Cardiac fibroblast (primary cell): ENCODE measurements around the gene DVL1.
"Not testable (repeated sequence)": the region's sequence is repeated elsewhere in the genome, so short reads cannot be mapped to it uniquely, and the experiment has no call there.

Experiments used
- DNase-seq, 2 donors: peaks; one replicate each; pipeline versions ENCODE4 v3.0.0 to v3.0.0-alpha.2; 2010; ENCODE audit warnings: low read depth in 2 of 2
- H3K4me3 ChIP-seq, 2 donors: replicated peaks in 1 of 2; 1 replicate in 1 of 2; 2 replicates in 1 of 2; pipeline ENCODE4 v1.5.1; 2011; ENCODE audit warnings: low read depth in 2 of 2, low read length in 2 of 2, mild to moderate bottlenecking in 2 of 2, moderate library complexity in 1 of 2
- TF ChIP-seq, protein P1 (sequence below): IDR thresholded peaks from one replicate; pipeline ENCODE4 v1.5.1; 2011; ENCODE audit warnings: low read depth, mild to moderate bottlenecking, low read length, inconsistent platforms

The DVL1 gene

DNA sequence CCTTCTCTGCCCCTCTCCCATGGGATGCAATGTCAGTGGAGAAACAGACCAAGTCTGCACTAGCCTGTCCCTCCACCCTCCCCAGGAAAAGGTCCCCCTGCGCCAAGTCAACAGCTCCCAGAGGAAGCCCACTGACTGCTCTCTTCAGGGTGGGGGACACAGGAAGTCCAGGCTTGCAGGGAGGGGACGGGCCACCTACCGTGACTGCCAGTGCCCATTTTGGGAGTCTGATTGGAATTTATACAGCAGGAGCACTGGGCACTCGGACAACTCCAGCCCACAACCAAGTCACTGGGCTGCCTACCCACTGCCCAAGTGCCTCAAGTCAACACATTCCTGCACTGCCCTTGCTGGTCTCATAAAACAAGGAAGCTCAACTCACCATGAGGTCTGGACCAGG lies 43.8 kb upstream of the DVL1 start:
- DNase-seq, result no peak

DNA sequence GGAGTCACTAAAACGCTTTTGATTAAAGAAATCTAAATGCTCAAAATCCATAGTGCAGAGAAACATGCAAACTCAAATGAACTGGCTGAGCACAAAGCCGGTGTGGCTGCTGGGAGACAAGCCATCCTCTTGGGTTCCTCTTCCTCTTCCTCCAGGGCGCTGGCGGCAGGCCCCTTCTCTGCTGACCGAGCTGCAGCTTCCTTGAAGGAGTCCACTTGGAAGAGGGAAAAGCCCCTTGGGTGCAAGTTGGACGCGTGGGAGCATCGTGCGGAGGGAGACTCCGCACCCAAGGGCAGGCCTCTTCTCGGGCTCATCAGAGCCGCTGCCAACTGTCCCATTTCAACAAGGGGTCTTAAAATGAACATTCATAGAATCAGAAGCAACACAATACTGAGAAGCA lies 42.0 kb upstream of the DVL1 start:
- DNase-seq, result no peak
- TF ChIP-seq, protein P1, sequence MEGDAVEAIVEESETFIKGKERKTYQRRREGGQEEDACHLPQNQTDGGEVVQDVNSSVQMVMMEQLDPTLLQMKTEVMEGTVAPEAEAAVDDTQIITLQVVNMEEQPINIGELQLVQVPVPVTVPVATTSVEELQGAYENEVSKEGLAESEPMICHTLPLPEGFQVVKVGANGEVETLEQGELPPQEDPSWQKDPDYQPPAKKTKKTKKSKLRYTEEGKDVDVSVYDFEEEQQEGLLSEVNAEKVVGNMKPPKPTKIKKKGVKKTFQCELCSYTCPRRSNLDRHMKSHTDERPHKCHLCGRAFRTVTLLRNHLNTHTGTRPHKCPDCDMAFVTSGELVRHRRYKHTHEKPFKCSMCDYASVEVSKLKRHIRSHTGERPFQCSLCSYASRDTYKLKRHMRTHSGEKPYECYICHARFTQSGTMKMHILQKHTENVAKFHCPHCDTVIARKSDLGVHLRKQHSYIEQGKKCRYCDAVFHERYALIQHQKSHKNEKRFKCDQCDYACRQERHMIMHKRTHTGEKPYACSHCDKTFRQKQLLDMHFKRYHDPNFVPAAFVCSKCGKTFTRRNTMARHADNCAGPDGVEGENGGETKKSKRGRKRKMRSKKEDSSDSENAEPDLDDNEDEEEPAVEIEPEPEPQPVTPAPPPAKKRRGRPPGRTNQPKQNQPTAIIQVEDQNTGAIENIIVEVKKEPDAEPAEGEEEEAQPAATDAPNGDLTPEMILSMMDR, result no peak
- no peak overlapping the region for H3K4me3 ChIP-seq

More for the DNA sequence above, 43.8 kb upstream of the DVL1 start:
- TF ChIP-seq, protein P1, result no peak
- H3K4me3 ChIP-seq, result no peak overlapping the region

DNA sequence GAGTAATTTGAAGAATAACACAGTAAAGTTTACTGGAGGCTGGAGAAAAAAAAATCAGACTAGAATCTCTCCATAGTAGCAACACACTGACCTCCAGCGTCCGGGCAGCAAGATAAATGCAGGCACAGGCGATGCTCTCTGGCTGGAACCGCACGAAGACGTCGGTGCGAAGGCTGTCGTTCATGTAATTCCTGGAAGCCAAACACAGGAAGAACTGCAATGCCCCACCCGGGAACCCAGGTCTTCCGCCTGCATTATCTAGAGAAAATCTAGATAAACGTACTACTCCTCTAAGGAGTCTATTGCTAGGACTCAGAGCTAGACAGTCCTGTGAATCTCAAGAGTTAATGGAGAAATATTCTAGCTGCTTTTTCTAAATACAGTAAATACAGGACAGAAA lies 41.5 kb upstream of the DVL1 start:
- DNase-seq, result no peak
- TF ChIP-seq, protein P1, result no peak
- no peak overlapping the region for H3K4me3 ChIP-seq

DNA sequence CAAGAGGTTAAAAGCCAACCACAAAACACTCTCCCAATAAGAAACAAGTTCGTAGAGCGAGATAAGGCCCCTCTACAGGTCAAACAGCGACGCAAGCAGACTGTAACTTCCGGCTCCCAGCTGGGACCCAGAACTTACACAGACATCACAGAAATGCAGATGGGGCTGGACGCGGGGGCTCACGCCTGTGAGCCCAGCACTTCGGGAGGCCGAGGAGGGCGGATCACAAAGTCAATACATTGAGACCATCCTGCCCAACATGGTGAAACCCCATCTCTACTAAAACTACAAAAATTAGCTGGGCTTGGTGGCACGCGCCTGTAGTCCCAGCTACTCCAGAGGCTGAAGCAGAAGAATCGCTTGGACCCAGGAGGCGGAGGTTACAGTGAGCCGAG lies 38.9 kb upstream of the DVL1 start:
- no peak overlapping the region for H3K4me3 ChIP-seq
- TF ChIP-seq, protein P1, result no peak
- DNase-seq, result no peak

DNA sequence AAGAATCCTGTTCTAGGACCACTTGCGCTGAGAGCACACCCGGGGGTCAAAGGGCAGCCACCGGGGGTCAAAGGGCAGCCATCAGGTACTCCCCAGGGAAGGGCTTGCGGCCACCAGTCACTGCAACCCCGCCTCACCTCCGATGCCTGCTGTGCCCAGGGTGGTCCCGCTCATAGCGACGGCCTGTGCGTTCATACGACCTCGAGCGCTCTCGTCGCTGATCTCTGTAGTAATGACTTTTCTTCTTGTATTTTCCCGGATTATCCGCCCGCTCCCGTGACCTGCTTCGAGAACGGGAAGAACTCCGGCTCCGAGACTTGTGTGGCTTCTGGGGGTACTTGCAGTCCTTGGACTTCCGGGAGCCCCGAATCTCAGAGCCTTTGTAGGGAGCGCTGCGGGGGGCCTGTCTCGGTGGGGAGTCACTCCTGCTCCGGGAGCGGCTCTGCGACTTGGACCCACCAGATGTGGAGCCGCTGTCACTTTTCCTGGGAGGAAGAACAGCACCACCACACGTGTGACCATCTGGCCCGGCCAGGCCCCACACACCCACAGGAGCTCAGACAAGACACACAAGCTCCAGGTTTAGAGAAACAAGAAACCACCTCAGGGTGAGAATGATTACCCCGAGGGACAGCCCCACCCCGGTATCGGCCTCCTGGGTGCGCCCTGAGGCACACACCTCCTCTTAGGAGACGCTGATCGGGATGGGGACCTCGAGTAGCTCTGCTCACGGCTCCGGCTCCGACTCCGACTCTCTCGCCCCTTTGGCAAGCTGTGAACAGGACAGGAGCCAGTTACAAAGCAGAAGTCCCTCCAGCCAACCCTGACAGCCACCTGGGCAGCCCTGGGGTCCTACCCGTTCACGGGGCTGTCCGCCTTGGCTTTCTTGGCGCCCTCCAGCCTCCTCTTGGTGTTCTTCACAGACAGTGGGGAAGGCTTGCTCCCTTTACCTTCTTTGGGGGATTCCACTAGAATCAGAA lies 38.2 kb upstream of the DVL1 start:
- TF ChIP-seq, protein P1, result no peak
- no peak overlapping the region for H3K4me3 ChIP-seq

DNA sequence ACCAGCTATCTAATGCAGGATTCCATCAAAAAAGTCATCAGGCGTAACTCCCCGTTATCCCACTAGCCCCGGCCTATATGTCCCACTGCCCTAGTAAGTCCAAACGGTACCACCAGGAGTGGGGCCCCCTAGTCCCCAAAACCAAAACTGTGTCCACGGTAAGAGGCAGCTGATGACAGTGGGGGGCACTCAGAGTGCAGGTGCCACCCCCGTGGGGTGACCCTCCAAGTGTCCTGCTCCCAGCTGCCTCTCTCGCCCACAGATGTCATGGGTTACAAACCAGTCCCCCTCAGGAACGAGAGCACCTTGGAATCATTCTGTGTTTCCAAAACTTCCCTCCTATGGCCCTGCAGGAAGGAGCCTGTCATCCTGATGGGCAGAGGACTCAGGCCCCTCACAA lies 36.7 kb upstream of the DVL1 start:
- DNase-seq, result no peak
- TF ChIP-seq, protein P1, result no peak
- H3K4me3 ChIP-seq, result no peak overlapping the region

More for the DNA sequence above, 38.2 kb upstream of the DVL1 start:
- no peak for DNase-seq

DNA sequence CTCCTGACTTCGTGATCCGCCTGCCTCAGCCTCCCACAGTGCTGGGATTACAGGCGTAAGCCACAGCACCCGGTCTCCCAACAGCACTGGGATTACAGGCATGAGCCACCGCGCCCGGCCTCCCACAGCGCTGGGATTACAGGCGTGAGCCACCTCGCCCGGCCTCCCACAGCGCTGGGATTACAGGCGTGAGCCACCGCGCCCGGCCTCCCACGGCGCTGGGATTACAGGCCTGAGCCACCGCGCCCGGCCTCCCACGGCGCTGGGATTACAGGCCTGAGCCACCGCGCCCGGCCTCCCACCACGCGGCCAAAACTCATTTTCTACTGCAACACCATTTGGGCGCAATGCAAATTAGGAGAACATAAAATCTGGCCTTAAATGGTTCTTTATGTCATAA lies 36.1 kb upstream of the DVL1 start:
- DNase-seq, H3K4me3 ChIP-seq: not testable (repeated sequence)
